ENCODE data around the gene NUTM2E.
A peak's percentile ranks its signal among the peaks of the same experiment; 100 is the strongest.
"Not testable (repeated sequence)": the region's sequence is repeated elsewhere in the genome, so short reads cannot be mapped to it uniquely, and the experiment has no call there.

DNA sequence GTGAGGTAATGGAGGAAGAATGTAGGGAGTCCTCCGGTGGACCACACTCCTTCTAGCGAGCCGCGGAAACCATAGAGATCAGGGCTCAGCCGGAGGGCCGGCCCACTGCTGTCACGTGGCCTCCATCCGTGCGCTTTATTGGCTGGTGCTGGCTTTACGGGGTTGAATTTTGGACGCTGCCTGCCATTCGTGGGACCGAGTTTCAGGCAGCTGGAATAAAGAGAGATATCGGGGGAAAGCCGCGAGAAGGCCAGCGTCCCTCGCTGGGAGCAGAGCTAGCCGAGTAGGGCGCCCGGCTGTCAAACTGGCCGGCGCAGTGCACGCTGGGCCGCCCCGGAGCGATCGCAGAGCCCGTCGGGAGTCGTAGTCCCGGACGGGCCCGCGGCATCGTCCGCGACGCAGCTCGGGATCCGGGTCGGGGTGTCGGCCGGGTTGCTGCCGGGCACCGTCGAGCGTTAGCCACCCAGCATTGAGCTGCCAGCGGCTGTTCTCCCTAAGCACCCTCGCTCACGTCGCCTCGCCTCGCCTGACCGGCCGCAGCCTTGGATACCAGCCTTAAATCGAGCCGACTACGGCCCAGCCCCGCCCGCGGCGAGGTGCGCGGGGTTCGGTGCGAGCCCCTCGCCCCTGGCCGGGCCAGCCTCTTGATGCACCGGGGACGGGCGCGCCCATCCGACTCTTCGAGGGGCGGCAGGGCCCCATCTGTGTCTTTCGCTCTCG is at the start of gene NUTM2E:
- TF ChIP-seq, protein P1, sequence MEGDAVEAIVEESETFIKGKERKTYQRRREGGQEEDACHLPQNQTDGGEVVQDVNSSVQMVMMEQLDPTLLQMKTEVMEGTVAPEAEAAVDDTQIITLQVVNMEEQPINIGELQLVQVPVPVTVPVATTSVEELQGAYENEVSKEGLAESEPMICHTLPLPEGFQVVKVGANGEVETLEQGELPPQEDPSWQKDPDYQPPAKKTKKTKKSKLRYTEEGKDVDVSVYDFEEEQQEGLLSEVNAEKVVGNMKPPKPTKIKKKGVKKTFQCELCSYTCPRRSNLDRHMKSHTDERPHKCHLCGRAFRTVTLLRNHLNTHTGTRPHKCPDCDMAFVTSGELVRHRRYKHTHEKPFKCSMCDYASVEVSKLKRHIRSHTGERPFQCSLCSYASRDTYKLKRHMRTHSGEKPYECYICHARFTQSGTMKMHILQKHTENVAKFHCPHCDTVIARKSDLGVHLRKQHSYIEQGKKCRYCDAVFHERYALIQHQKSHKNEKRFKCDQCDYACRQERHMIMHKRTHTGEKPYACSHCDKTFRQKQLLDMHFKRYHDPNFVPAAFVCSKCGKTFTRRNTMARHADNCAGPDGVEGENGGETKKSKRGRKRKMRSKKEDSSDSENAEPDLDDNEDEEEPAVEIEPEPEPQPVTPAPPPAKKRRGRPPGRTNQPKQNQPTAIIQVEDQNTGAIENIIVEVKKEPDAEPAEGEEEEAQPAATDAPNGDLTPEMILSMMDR (tag by site-specific recombination; IDR thresholded peaks at IDR 0.05): not testable (repeated sequence)
- TF ChIP-seq SP2 (tag by site-specific recombination; IDR thresholded peaks at IDR 0.05): peak; percentile 37; the same call in 1 of the 2 replicates
- not testable (repeated sequence) for TF ChIP-seq PATZ1 (tag by site-specific recombination; IDR thresholded peaks at IDR 0.05); ZBTB8A (tag by site-specific recombination; IDR thresholded peaks at IDR 0.05); ZNF777 (tag by site-specific recombination; IDR thresholded peaks at IDR 0.05; ENCODE audit: borderline replicate concordance); SCRT1 (tag by site-specific recombination; IDR thresholded peaks at IDR 0.05; ENCODE audit: borderline replicate concordance); ZBTB48 (tag by site-specific recombination; IDR thresholded peaks at IDR 0.05); ZSCAN23 (tag by site-specific recombination; IDR thresholded peaks at IDR 0.05)
